HepG2 (cell line): ENCODE data around the gene CHST11.

ENCODE experiments used
- EP300 ChIP-seq, 3 experiments: sonication (generic) in 1 of 3; formaldehyde crosslinking in 1 of 3; IDR thresholded peaks; 2 replicates each; pipeline versions ENCODE4 v1.5.1 to v1.6.1; 2011 to 2020; ENCODE audit warnings: low read depth in 2 of 3, low read length in 2 of 3, borderline replicate concordance in 1 of 3, improper control_type of control experiment in 1 of 3, mild to moderate bottlenecking in 1 of 3, missing genetic modification reagents in 1 of 3, moderate library complexity in 1 of 3
- JARID2 ChIP-seq: sonication (generic); formaldehyde crosslinking; IDR thresholded peaks from 2 replicates; pipeline ENCODE4 v1.8.1; 2023; ENCODE audit warnings: missing genetic modification reagents, inconsistent platforms; ENCODE audit not compliant: insufficient replicate concordance
- KAT2B ChIP-seq: fragments of 150-350 bp; IDR thresholded peaks from 2 replicates; pipeline ENCODE4 v1.6.1; 2014; ENCODE audit warnings: low read depth, low read length, borderline replicate concordance
- MLXIP ChIP-seq: sonication (generic); formaldehyde crosslinking; IDR thresholded peaks from 2 replicates; pipeline ENCODE4 v1.9.0; 2021; ENCODE audit warnings: missing genetic modification reagents, borderline replicate concordance
- RXRA ChIP-seq: sonication (generic); formaldehyde crosslinking; IDR thresholded peaks from 2 replicates; pipeline ENCODE4 v1.5.1; 2020; ENCODE audit warnings: missing genetic modification reagents
- ZSCAN5A ChIP-seq: sonication (generic); formaldehyde crosslinking; IDR thresholded peaks from 2 replicates; pipeline ENCODE4 v1.8.0; 2022; ENCODE audit warnings: mild to moderate bottlenecking, missing genetic modification reagents, borderline replicate concordance

DNA sequence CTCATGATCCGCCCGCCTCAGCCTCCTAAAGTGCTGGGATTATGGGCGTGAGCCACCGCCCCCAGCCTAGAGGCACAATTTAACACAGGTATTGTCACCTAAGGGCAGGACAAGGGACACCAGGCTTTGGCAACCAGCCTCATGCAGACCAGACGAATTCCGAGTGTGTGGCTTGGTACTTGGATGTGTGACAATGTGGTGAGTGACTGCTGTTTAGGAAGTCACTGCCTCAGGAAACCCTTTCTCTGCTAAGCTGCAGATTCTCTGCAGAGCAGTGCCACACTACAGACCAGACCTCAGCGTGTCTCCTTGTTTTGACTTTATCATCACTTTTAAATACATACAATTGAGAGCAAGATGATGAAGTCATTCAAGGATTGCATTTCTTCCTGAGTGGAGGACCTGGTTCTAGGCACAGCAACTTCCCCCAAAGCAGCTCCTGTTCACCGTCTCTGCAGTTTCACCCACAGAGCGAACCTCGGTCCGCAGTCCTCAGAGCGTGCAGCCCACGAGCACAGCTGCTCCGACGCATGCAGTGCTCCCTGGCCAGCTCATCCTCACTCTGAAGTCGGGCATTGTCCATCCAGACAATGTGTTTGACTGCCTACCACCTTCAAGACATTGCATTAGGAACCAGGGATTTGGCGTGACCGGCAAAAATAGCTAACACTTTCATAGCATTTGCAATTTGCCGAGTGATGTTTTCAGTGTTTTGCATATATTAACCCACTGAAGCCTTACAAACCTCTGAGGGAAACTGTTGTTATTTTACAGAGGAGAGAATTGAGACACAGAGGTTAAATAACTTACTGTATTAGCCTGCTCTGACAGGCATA, 235.2 kb downstream of the CHST11 start:
- no peak for TF ChIP-seq MLXIP (CRISPR knock-in tag)
- no peak for TF ChIP-seq JARID2 (CRISPR knock-in tag)
- no peak for TF ChIP-seq KAT2B
- no peak for TF ChIP-seq RXRA (CRISPR knock-in tag)
- TF ChIP-seq ZSCAN5A (CRISPR knock-in tag) = no peak
- no peak for TF ChIP-seq EP300 (IDR thresholded peaks at IDR 0.05; ENCODE audit: low read depth in 2 of 2, low read length in 2 of 2)
- TF ChIP-seq EP300 (CRISPR knock-in tag; IDR thresholded peaks at IDR 0.05; ENCODE audit: borderline replicate concordance) = no peak
